NCI-H524 treated with DMSO at 0.1 percent for 48 hours (cell line): ENCODE results near the gene TTI1.

Experiments used
- DNase-seq: peaks from one replicate; lab custom pipeline; 2025; lab: John Stamatoyannopoulos, UW

The TTI1 gene

DNA sequence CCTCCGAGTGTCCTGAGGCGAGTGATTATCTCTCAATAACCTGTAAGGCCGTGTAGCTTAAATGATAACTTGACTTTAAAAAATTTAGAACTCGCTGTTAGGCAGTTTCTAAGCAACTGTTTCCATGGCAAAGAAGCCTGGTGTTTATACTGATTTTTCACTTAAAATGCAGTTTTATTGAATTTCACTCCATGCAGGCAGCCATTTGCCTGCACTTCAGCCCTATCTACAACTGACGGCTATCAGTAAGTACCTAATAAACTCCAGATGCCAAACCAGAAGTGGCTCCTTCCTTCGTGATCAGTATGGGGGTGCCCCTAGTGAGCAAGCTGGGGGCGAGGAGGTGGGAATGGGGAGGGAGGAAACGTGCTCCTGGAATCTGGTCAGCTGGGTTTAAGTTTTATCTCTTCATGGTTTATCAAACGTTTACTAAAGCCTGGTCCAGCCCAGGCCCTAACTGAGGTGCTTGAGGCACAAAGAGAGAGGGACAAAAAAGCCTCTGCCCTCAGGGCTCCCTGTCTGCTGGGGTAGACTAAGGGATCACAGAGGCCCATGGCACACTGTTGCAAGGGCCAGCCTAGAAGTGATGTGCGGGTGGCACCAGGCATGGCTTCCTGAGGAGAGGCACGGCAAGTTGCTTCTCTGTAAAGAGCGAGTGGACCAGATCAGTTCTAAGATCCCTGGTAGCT, 45.5 kb downstream of the TTI1 start:
- DNase-seq: peak; percentile 43

DNA sequence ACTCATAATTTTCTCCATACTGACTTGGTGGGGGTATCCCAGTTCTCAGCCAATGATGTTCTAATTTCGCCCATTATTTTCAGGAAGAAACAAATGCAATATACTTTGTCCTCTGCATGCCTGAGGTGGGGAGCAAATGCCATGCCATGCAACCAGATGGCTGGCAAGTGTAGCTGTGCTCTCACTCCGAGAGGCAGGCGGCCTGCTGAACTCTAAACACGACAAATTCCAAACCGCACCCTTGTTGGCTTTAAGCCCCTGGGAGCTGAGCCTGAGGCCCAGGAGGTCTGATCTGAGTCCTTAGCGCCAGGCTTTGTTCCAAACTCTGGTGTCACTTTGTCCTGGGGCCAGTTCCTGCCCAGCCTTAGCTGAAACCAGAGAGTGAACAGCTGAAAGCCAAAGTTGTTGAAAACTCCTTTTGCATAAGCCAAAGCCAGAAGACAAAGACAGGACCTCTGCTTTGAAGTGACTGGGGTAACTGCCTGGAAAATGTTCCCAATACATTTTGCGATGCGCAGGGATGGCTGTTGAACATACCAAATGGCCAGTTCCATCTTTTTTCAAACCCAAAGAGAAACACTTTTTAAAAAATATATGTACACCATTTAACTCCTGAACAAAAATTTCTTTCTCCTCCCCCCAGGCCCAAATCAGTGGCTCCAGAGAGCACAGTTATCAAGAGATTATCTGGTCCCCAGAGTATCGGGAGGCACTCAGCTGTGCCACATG, 46.2 kb downstream of the TTI1 start:
- peak; percentile 53 for DNase-seq

- DNase-seq: no peak
Observed at GRCh38 chr20:37986044-37986858, 47.0 kb downstream of the TTI1 start.

DNA sequence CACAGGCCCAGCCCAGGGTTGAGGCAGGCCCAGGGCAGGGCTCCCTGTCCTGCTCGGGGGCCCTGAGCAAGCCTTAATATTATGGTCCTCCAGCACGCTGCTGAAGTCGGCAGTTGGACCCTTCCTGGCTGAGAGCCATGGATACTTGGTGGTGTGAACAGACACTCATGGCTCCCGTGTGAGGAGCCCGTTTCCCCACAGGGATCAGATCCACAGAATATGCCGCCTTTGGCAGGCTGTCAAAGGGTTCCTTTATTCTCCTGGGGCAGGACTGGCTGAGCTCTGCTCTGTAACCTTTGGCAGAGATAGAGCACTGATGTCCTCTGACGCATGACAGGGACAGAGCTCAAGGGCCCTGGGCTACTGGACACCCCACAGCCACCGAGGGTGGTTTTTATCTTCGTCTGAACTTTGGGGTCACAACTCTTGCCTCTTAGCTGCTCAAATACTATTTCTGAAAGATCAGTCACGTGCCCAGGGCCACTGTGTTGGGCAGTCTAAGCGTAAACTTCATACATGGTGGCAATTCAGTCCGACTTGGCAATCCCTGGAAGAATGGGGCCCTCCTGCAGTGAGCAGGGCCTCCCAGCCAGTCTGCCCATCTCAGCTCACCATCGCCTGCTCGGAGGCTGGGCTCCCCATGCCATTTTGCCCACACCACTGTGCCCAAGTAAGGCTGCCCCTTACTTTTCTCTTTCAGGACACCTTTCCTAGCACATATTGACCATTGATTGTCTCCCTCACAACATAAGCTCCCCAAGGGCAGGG, 49.1 kb downstream of the TTI1 start:
- DNase-seq: no peak

GRCh38 chr20:37983286-37983685, 50.0 kb downstream of the TTI1 start:
- no peak for DNase-seq

DNA sequence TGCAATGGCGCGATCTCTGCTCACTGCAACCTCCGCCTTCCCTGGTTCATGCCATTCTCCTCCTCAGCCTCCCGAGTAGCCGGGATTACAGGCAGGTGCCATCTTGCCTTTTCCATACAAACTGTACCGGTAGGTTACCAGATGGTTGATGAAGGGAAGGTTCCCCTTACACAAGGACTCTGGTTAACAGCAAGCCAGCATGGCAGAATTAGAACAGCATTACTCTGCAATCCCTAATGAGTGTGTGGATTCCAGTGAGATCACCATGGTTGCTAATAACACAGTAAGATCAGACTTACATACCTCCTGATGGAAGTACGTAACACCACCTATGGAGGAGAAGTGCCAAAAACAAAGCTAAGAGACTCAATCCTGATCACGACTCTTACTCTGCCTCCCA, 51.7 kb downstream of the TTI1 start:
- no peak for DNase-seq

GRCh38 chr20:37980876-37981275, 52.4 kb downstream of the TTI1 start:
- no peak for DNase-seq

DNA sequence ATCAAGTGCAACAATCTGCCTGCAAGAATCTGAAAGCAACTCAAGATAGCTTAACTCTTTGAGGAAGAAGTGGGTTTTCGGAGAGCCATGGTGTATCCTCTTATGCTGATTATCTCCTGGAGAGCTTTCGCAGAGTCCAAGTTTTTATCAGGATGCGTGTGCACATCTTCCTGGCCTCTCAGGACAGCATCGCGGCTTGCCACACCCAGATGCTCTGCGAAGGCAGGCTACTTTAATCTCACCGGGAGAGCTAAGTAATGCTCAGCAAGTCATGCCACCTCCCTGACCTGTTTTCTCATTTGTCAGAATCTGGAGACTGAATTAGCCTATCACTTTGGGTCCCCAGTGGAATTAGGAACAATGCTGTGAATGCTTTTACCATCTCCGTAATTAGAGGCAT, 52.9 kb downstream of the TTI1 start:
- DNase-seq: no peak

- no peak for DNase-seq
Observed at GRCh38 chr20:37979021-37979985, 54.0 kb downstream of the TTI1 start.

DNA sequence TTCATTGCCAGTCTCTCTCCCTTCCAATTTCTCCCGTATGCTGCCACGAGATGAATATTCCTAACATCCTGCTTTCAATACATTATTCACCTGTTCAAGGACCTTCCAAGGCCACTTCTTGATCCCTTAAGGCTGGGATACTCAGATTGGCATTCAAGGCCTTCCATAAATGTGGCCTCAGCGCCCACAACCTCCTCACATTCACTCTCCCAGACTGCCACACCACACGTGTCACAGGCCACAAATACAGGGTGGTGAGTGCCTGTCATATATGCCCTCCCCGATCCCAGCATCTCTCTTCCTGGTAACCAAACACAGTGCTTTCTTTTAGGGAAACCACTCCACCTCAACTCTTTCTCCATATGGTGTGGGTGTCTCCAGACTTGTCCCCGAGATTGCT, 55.5 kb downstream of the TTI1 start:
- DNase-seq: no peak

DNA sequence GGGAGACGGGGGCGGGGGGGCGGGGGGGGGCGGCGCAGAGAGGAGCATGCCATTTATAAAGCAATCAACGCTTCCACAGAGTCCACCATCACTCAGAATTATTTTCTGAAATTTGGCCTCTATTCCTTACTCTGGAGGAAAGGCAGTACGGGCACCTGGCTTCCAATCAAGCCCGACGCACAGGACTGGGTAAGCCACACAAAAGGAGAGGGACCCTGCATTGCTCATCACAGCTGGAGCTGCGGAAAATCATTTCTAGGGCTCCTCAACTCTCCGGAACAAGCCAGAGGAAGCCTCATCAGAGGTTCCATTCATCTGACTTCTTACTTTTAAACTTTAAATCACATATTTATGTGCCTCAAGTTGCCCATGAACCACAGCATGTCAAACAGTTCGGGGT, 55.9 kb downstream of the TTI1 start:
- no peak for DNase-seq

DNA sequence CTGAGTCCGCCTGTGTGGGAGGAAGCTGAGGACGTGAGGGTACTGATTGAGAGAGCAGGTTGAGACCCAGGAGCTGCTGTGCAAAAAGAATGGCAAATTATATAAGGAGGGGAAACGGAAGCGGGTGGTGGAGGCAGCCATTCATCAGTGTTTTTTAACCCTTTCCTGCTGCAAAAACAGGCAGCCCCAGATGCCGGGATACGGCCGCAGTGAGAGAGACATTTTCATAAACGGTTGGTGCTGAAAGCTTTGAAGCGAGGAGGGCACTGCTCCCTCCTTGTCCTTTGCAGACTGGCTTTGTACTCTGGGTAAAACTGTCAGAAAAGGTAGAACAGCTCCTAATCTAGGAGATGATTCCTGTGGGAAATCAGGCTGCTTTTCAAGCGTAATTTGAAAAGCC, 56.4 kb downstream of the TTI1 start:
- no peak for DNase-seq

- DNase-seq: no peak
Observed at GRCh38 chr20:37973059-37973910, 60.0 kb downstream of the TTI1 start.

GRCh38 chr20:37972256-37973058, 60.8 kb downstream of the TTI1 start:
- DNase-seq: no peak

GRCh38 chr20:37971561-37972127, 61.6 kb downstream of the TTI1 start:
- no peak for DNase-seq

GRCh38 chr20:37970856-37971245, 62.4 kb downstream of the TTI1 start:
- DNase-seq: no peak

DNA sequence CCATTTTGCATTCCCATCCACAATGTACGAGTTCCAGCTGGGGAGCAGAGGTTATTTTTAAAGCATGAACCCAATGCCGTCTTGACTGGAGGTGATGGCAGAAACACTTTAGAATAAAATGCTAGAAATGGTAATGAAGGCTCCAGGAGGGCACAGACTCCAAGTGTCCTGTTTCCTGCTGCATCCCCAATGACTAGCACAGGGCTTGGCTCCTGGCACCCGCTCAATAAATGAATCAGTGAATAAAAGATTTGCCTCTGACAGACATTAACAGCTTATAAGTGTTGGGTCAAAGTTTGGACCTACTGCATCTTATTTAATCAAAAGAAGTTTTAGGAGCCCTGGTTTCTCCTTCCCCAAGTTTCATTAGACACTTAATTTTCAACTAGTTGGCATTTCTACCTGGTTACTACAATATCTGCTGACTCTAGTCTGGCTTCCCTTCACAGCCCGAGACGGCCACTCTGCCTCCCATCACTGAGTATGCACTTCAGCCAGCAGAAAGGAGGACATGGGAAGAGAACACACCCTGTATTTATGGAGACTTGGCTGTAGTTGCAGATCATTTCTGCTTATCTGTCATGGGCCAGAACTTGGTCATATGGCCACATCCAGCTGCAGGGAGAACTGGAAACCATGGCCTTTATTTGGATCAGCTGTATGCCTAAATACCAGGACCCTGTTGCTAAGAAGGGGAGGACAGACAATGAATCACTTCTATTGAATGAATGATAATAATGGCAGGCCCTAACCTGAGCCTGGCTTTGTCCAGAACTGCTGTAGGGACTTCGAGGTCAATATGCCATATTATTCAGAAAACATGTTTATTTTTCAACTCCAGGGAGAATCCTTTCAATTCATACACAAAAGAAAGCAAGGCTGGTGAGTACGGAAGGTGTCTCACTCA, 63.1 kb downstream of the TTI1 start:
- no peak for DNase-seq
